ENCODE results near the gene GSPT2.
"Not testable (repeated sequence)": the region's sequence is repeated elsewhere in the genome, so short reads cannot be mapped to it uniquely, and the experiment has no call there.

Gene GSPT2

DNA sequence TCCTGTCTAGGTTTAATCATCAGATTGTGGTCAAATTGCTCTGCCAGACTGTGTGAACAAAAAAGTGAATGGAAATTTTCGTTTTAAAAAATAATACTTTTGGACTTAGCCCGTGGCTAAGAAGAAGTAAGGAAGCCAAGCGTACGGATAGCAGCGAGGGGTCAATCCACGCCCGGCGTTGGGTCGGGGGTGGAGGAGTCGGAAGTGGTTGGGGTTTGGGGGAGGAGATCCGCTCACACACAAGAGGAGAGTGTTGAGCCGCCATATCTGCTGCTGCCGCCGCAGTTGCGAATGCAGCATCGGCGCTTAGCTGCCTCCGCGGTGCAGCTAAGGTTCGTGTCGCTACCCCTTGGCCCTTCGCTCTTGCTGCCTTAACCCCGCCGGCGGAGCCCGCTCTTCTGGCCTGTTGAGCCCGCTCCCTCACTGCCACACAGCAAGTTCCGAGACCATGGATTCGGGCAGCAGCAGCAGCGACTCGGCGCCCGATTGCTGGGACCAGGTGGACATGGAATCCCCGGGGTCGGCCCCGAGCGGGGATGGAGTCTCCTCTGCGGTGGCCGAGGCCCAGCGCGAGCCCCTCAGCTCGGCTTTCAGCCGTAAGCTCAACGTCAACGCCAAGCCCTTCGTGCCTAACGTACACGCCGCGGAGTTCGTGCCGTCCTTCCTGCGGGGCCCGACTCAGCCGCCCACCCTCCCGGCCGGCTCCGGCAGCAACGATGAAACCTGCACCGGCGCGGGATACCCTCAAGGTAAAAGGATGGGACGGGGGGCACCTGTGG, at the start of gene GSPT2:
Gene GSPT2 (plus strand): TSS at position 264 of the 779 bp plus-strand sequence. CDS start 185 bp downstream, at position 449.
- peak; percentile 82 for DNase-seq

DNA sequence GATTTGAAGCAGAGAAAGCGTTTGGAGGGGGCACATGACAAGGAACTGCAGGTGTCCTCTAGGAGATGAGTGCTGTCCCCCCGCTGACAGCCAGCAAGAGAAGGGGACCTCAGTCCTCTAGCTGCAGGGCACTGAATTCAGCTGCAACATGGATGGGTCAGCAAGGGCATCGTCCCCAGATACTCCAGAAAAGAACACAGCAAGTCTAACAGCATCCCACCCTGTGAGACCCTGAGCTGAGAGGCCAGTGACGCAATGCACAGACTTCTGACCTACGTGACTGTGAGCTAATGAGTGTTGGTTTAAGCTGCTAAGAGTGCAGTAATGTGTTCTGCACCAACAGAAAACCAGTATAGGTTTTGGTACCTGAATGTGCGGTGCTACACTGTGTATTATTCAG, 49.0 kb upstream of the GSPT2 start:
- no peak for DNase-seq

DNA sequence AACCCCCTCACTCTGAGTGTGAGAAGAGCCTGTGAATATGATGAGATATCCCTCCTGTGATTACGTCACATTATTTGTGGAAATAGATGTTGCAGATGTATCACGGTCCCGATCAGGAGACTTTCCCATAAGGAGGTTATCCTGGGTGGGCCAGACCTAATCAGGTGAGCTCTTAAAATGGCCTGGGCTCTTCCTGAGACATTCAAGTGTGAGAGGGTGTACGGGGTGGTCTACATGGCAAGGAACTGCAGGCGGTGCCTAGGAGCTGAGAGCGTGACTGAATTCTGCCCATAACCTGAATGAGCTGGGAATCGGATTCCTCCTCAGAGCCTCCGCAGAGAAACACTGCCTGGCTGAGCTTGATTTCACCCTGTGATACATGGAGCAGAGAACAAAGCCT, 45.8 kb upstream of the GSPT2 start:
- DNase-seq: no peak

DNA sequence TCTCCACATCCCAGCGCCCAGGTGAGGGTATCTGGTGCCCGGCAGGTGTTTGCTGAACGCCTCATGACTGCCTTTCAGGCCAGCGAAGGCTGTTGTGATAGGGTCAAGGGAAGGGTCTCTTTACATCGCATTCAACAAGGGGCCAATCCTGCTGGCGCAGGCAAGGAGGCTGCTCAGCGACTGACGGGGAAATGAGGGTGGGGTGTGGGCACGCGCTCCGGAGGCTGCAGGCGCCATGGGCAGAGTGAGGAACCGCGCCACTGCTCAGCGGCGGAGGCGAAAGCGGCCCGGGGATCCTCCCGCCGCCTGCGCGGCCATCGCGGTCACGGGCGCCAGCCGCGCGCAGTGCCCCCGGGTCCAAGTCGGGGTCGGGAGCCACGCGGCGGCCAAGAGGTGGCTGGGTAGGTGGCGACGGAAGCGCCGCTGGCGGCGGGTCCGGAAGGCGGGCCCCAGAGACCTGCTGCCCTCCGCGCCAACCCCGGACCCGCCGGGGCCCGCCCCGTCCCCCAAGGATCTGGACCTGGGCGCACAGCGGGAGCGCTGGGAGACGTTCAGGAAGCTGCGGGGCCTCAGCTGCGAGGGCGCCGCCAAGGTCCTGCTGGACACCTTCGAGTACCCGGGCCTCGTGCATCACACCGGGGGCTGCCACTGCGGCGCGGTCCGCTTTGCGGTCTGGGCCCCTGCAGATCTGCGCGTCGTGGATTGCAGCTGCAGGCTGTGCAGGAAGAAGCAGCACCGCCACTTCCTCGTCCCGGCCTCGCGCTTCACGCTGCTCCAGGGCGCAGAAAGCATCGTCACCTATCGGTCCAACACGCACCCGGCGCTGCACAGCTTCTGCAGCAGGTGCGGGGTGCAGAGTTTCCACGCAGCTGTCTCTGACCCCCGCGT, 32.7 kb upstream of the GSPT2 start, which contains the start of gene CENPVL1:
Gene CENPVL1 (plus strand): TSS at position 236 of the 888 bp plus-strand sequence. CDS start 0 bp downstream, at position 236.
- not testable (repeated sequence) for DNase-seq

DNA sequence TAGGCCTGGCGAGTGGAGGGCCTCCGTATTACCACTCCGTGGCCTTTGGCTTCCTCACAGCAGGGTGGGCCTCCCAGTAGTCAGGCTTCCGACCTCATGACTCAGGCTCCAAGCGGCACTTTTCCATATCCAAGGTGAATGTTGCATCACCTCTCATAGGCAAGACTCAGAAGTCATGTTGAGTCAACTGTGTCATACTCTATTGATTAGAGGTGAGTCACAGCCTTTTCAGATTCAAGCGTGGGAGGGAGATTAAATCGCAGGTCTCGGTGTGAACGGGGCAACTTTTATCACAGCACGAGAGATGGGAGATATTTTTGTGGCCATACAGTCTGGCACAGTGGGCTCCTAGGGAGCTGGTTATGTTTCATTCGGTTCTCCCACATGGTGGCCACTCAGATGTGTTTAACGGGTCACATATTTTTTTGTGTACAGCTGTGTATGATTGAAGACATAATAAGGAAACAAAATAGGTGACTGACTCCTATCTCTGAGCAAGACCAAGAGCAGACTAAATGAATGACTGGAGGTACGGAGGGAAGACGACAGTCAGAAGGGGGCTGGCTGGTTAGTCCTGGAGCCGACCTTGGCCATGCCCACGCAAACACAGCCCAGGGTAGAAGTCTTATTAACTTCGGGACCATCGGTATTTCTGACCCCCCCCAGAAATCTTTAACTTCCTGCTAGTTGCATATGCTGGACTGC, 30.1 kb upstream of the GSPT2 start:
- not testable (repeated sequence) for DNase-seq

DNA sequence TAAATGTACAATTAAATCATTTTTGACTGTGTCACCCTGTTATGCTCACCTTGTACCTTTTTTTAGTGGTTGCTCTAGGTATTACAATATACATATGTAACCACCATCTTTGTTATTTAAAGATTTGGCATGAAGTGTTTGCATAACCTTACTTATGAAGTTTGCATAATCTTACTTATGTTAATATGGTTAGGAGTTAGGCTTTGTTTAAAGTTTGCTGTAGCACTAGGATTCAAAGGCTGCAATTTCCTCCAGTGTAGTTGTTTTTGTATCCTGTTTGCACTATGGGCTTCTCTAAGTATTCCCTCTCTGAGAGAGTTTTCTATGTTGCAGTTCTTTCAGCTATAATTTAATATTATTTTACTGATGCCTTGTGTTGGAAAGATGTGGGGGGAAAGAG, 15.0 kb upstream of the GSPT2 start:
- DNase-seq: no peak

DNA sequence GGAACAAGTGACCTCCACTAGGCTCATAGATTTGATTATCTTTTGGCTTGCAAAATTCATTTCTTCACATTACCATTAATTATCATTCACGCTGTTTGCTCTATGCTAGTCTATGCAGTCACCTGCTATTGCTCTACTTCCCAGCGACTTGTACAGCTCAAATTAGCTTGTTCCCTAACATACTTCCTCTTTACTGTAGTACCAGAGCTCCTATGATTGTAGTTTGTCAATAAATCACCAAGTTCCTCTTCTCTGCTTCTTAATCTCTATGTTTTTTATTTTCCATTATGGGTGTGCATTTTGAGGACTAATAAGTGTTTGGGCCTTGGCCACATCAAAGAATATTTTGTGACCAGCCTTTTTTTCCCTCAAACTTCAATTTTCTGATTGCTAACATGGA, 6.2 kb upstream of the GSPT2 start:
- DNase-seq: no peak

DNA sequence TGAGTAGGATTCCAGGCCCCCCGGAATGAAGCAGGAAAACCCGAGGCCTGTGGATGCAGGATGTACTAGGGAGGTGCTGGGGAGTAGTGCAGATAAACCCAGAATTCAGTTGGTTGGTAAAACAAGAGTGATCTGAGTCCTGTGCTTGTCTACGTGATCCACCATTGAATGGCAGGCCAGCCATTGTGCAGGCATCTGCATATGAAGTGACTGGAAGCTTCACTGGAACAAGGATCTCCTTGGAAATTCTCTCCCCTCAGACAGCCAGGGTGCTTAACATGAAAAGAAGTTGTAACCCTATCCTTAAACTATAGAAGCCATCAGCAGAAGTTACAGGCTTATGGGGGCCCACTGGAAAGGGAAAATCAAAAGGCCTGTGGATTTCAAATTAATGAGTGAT, 656 bp upstream of the GSPT2 start:
- DNase-seq: no peak

DNA sequence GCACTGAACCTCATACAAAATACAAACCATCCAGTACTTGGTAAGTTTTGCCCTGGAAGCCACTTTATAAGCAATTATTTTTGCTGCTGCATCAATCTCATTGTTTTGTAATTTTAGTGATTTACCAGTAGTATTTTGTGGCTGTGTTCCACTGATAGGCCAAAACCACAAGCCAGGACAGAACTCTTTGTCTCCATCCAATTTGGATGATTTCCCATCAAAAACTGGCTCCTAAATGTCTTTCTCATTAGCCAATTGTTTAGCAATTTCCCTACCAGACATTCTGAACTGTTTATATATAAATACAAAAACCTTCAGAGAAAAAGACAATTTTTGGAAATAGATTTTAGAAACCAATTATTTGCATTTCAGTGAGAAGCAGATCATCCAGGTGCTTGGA, 4.4 kb downstream of the GSPT2 start:
- no peak for DNase-seq

DNA sequence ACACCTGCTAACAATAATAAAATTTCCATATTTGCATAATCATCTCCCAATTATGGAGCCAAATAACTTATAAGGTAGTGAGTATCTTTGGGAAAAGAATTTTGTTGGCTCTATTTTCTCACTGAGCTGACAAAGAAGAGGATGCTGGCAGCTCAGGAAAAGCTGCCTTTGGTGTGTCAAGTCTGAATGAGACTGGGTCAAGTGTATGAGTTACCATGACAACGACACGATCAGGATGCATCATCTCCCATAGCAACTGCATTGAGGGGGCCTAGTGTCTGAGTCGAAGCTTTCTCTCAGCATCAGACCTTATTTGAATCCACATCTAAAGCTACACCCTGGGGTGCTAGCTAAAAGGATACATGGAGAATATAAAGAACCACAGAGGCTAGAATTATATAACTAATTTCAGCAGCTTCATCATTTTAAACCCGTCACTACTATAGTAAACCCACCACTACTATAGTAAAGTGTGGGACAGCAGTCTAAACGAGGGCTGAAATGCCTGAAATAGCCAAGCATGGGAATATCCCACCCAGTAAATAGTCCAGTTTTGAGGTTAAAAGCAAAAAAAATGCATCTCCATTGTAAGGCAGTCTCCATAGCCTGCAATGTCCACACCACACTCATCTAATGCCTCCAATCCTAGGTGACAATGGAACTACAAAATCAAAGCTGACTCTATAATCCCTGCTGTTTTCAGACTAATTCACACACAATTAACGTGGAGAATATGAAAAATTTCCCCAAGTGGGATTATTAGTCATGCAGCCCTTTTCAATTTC, 16.0 kb downstream of the GSPT2 start:
- peak; percentile 81 for DNase-seq

DNA sequence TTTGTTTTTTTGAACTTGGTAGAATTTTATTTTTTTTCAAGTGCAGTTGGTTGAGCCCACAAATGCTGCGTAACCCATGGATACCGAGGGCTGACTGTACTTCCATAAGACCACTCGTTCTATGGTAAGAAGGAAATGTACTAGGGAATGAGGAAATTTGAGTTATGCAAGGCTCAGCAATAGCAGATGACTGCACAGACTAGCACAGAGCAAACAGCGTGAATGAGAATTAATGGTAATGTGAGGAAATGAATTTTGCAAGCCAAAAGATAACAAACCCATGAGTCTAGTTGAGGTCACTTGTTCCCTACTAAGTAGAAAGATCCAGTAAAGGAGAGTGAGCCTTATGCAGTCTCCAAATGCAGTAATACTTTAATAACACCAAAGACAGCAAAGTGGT, 17.4 kb downstream of the GSPT2 start:
- DNase-seq: no peak

DNA sequence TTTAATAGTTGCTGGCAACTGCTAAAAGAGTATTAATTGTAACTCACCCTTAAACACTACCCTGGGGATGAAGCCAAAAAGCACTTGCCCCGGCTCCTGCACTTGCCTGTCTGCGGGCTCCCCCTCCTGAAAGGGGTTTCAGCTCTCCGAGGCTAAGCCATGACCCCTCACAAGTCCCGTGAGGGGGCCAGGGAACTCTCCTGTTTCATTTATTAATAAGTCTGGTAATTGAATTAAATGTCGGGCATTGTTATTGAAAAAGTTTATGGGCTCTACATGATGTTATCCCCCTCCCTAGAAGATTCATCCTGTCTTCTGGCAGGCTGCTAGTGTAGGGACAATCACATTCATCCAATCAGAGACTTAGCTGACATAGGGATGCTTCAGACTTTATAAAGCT, 23.3 kb downstream of the GSPT2 start:
- no peak for DNase-seq

DNA sequence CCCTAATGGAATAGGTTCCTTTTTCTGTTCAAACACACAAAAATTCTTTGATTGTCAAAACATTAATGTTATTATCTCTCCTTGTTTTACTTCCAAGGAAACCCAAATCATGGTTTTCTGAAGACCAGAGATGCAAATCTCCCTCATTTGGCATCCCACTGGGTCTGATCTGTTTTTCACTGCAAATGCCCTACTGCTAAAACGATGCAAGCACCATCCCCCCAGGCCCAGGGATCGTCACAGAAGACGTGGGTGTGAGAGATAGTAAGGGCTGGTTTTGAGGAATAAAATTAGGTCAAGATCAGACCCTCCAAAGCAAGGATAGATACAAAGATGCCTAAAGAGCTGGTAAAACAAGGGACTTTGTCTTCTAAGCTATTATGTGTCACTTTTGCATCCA, 33.6 kb downstream of the GSPT2 start:
- no peak for DNase-seq

DNA sequence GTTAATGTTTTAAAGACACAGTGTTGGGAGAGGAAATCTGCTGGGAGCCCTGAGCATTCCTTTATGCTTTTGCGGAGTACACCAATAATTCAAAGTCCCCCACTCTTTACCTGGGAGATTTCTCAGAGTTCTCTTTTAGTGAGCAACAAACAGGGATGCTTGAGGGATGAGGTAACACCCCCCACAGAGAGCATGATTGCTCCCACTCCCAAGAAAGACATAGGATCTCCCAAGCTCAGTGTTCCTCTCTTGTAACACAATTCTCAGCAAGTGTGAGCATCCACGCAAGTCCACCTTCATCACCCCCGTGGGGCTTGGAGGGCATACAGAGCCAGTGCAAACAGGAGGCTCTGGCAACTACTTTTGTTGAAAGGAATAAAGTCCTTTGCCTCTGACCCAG, 36.1 kb downstream of the GSPT2 start:
- no peak for DNase-seq

DNA sequence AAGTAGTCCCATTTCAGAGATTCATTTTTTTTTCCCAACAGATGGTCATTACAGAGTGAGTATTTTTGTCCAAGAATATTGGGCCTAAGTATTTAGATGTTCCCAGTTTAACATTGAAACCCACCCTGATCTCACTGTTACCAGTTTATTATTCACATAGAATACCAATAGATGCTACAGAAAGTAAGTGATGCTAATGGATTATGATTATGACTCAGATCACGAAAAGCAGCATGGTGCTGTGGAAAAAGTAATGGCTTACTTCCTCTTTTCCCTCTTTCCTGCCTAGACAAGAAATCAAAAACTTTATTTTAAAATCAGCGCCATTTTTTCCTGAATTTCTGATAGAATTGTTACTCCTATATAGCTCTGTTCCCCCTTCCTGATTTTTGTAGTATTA, 51.9 kb downstream of the GSPT2 start:
- no peak for DNase-seq
